Neural cell (in vitro differentiated cells): Measurements from ENCODE around the gene FGD5. TPM values are rescaled to one million over a fixed set of nuclear protein-coding genes. Genes with fewer than 3 reads are reported as not detected.

Experiments used
- H2AFZ ChIP-seq: fragments of 200-600, 300-800 bp; sonication (generic), shearing (Covaris generic); 2 replicates; pipeline ENCODE4 v1.6.0; 2014; ENCODE audit warnings: low read depth, mild to moderate bottlenecking, antibody characterized with exemption, low read length, moderate library complexity
- H3F3A ChIP-seq: fragments of 200-600 bp; shearing (Covaris generic); 2 replicates; pipeline ENCODE4 v1.6.1; 2016; ENCODE audit warnings: mild to moderate bottlenecking, moderate library complexity, mixed read lengths, antibody characterized with exemption, low read length; ENCODE audit not compliant: insufficient read depth, poor library complexity, severe bottlenecking
- H3K27ac ChIP-seq: fragments of 200-600, 300-800 bp; sonication (generic), shearing (Covaris generic); 2 replicates; pipeline ENCODE4 v1.5.1; 2014; ENCODE audit warnings: mild to moderate bottlenecking, low read length, moderate library complexity
- H3K27me3 ChIP-seq: fragments of 300-800, 200-600 bp; sonication (generic), shearing (Covaris generic); 2 replicates; pipeline ENCODE4 v1.6.0; 2014; ENCODE audit warnings: mild to moderate bottlenecking, low read depth, low read length, moderate library complexity; ENCODE audit not compliant: insufficient read depth
- H3K36me3 ChIP-seq: fragments of 300-800, 200-600 bp; sonication (generic), shearing (Covaris generic); 2 replicates; pipeline ENCODE4 v1.5.1; 2014; ENCODE audit warnings: mild to moderate bottlenecking, antibody characterized with exemption, low read length, moderate library complexity; ENCODE audit not compliant: insufficient read depth
- H3K4me2 ChIP-seq: fragments of 300-800, 200-600 bp; sonication (generic), shearing (Covaris generic); 2 replicates; pipeline ENCODE4 v1.6.0; 2014; ENCODE audit warnings: mild to moderate bottlenecking, low read length
- H3K4me3 ChIP-seq: fragments of 300-800, 200-600 bp; sonication (generic), shearing (Covaris generic); 2 replicates; pipeline ENCODE4 v1.5.1; 2014; ENCODE audit warnings: mild to moderate bottlenecking, low read length, moderate library complexity
- H3K79me2 ChIP-seq: fragments of 200-600 bp; shearing (Covaris generic); replicated peaks from 2 replicates; pipeline ENCODE4 v1.6.0; 2014; ENCODE audit warnings: mild to moderate bottlenecking, low read length, moderate library complexity; ENCODE audit not compliant: insufficient read depth
- H3K9ac ChIP-seq: fragments of 300-800, 200-600 bp; sonication (generic), shearing (Covaris generic); 2 replicates; pipeline ENCODE4 v1.6.1; 2016; ENCODE audit warnings: mild to moderate bottlenecking, low read length, mixed read lengths
- H3K9me2 ChIP-seq: fragments of 200-600 bp; shearing (Covaris generic); 2 replicates; pipeline ENCODE4 v1.6.1; 2016; ENCODE audit warnings: mild to moderate bottlenecking, low read length, mixed read lengths; ENCODE audit not compliant: insufficient read depth
- H3K9me3 ChIP-seq: fragments of 200-600, 300-800 bp; sonication (generic), shearing (Covaris generic); 2 replicates; pipeline ENCODE4 v1.6.1; 2016; ENCODE audit warnings: mild to moderate bottlenecking, mixed run types, low read length, moderate library complexity, mixed read lengths
- H4K20me1 ChIP-seq: fragments of 200-600 bp; shearing (Covaris generic); 2 replicates; pipeline ENCODE4 v1.6.1; 2016; ENCODE audit warnings: mild to moderate bottlenecking, mixed run types; ENCODE audit not compliant: insufficient read depth
- EP300 ChIP-seq: fragments of 450-650 bp; conservative IDR thresholded peaks from 2 replicates; pipeline ENCODE4 v1.6.1; 2014; ENCODE audit warnings: antibody characterized with exemption, mild to moderate bottlenecking, moderate library complexity; ENCODE audit not compliant: poor library complexity, severe bottlenecking
- EZH2 ChIP-seq: fragments of 200-600, 300-800 bp; shearing (Covaris generic), sonication (generic); IDR thresholded peaks from 2 replicates; pipeline ENCODE4 v1.6.1; 2014; ENCODE audit warnings: antibody characterized with exemption, low read length, borderline replicate concordance, mild to moderate bottlenecking; ENCODE audit not compliant: insufficient read depth, poor library complexity, severe bottlenecking
- MXI1 ChIP-seq: fragments of 450-650 bp; conservative IDR thresholded peaks from 2 replicates; pipeline ENCODE4 v1.6.1; 2014; ENCODE audit warnings: antibody characterized with exemption, mild to moderate bottlenecking; ENCODE audit not compliant: poor library complexity, severe bottlenecking
- POLR2AphosphoS5 ChIP-seq: IDR thresholded peaks from 2 replicates; pipeline ENCODE4 v1.6.1; 2012
- RAD21 ChIP-seq: fragments of 450-650 bp; conservative IDR thresholded peaks from 2 replicates; pipeline ENCODE4 v1.6.1; 2014; ENCODE audit warnings: antibody characterized with exemption, mild to moderate bottlenecking, moderate library complexity
- REST ChIP-seq: IDR thresholded peaks from 2 replicates; pipeline ENCODE4 v1.6.1; 2012; ENCODE audit warnings: borderline replicate concordance
- SMC3 ChIP-seq: fragments of 450-650 bp; conservative IDR thresholded peaks from 2 replicates; pipeline ENCODE4 v1.6.1; 2014; ENCODE audit warnings: antibody characterized with exemption, mild to moderate bottlenecking, moderate library complexity; ENCODE audit not compliant: poor library complexity
- TAF1 ChIP-seq: IDR thresholded peaks from 2 replicates; pipeline ENCODE4 v1.6.1; 2012; ENCODE audit warnings: low read depth
- polyA plus RNA-seq: library from polyadenylated mRNA; depleted of rRNA; stranded (reverse); fragments of >200 nt; gene quantifications from 2 replicates; pipeline ENCODE4 v1.2.3, GENCODE V29; 2014
- TF ChIP-seq, protein P1 (sequence below): fragments of 450-650 bp; IDR thresholded peaks from 2 replicates; pipeline ENCODE4 v1.5.1; 2014; ENCODE audit warnings: antibody characterized with exemption, mild to moderate bottlenecking, moderate library complexity; ENCODE audit not compliant: poor library complexity, severe bottlenecking

The FGD5 gene
- polyA plus RNA-seq, 1 donor from 2014 or later: not detected

- Histone ChIP-seq H3K27me3 (no peaks in the 10 kb centered on the region), H3K9ac (no peak overlapping the region), H2AFZ (no peak overlapping the region), H3K9me2 (no peaks in the 10 kb centered on the region), H3K4me2 (no peak overlapping the region), H3K4me3 (no peak overlapping the region), H3K36me3 (no peaks in the 10 kb centered on the region), H3F3A (no peaks in the 10 kb centered on the region), H4K20me1 (no peaks in the 10 kb centered on the region), H3K9me3 (no peaks in the 10 kb centered on the region), H3K79me2 (no peaks in the 10 kb centered on the region), H3K27ac (no peak overlapping the region)
- TF ChIP-seq POLR2AphosphoS5: no peak
- no peak for TF ChIP-seq RAD21
- no peak for TF ChIP-seq SMC3
- no peak for TF ChIP-seq MXI1
- no peak for TF ChIP-seq EZH2
- no peak for TF ChIP-seq REST
- no peak for TF ChIP-seq TAF1
- no peak for TF ChIP-seq EP300
- TF ChIP-seq, protein P1, sequence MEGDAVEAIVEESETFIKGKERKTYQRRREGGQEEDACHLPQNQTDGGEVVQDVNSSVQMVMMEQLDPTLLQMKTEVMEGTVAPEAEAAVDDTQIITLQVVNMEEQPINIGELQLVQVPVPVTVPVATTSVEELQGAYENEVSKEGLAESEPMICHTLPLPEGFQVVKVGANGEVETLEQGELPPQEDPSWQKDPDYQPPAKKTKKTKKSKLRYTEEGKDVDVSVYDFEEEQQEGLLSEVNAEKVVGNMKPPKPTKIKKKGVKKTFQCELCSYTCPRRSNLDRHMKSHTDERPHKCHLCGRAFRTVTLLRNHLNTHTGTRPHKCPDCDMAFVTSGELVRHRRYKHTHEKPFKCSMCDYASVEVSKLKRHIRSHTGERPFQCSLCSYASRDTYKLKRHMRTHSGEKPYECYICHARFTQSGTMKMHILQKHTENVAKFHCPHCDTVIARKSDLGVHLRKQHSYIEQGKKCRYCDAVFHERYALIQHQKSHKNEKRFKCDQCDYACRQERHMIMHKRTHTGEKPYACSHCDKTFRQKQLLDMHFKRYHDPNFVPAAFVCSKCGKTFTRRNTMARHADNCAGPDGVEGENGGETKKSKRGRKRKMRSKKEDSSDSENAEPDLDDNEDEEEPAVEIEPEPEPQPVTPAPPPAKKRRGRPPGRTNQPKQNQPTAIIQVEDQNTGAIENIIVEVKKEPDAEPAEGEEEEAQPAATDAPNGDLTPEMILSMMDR: no peak
Measured at GRCh38 chr3:14877469-14877868, 58.7 kb downstream of the FGD5 start.

- Histone ChIP-seq H3K27me3 (no peaks in the 10 kb centered on the region), H3K9me3 (no peaks in the 10 kb centered on the region), H2AFZ (no peak overlapping the region), H3K79me2 (no peaks in the 10 kb centered on the region), H3K4me3 (no peak overlapping the region), H3K4me2 (no peak overlapping the region), H3K9me2 (no peaks in the 10 kb centered on the region), H4K20me1 (no peaks in the 10 kb centered on the region), H3K27ac (no peak overlapping the region), H3K9ac (no peak overlapping the region), H3K36me3 (no peaks in the 10 kb centered on the region), H3F3A (no peaks in the 10 kb centered on the region)
- TF ChIP-seq, protein P1: no peak
- TF ChIP-seq RAD21 (no peak), EZH2 (no peak), MXI1 (no peak), EP300 (no peak), SMC3 (no peak), REST (no peak), TAF1 (no peak), POLR2AphosphoS5 (no peak)
Measured at GRCh38 chr3:14879211-14879874, 60.6 kb downstream of the FGD5 start.
